ENCODE measurements around the gene ELL. TPM values are rescaled to one million over a fixed set of nuclear protein-coding genes. Genes with fewer than 3 reads are reported as not detected.
A peak's percentile ranks its signal among the peaks of the same experiment; 100 is the strongest.

Gene ELL
- total and polyA plus RNA-seq, 2 donors = 6.8 to 14.3 TPM

GRCh38 chr19:18473003-18473705 is 48.7 kb downstream of the ELL start:
- WGBS = 85% methylated on average over 8 of the region's 8 CpGs
- Histone ChIP-seq H3K27ac (ENCODE audit: low read depth in 1 of 2, low read length in 1 of 2) (no peak overlapping the region), H3K9me3 (ENCODE audit: control insufficient read depth in 2 of 2, insufficient read depth in 1 of 2, low read length in 1 of 2) (no peaks in the 10 kb centered on the region), H3K27me3 (ENCODE audit: control insufficient read depth in 2 of 2, insufficient read depth in 1 of 2, low read length in 1 of 2) (no peaks in the 10 kb centered on the region), H3K4me3 (ENCODE audit: low read length in 2 of 2) (no peak overlapping the region), H3K36me3 (ENCODE audit: control insufficient read depth in 2 of 2, insufficient read depth in 2 of 2, low read length in 1 of 2) (peaks cover 0 to 17% of the 10 kb centered on the region in 2 donors), H3K4me1 (ENCODE audit: control insufficient read depth in 2 of 2, insufficient read depth in 2 of 2, low read length in 2 of 2) (peaks cover 2 to 18% of the 10 kb centered on the region in 2 donors)
- DNase-seq (ENCODE audit: low read depth in 6 of 9, low spot score in 9 of 9) = no peak

- Histone ChIP-seq H3K36me3 (ENCODE audit: control insufficient read depth in 2 of 2, insufficient read depth in 2 of 2, low read length in 1 of 2) (peaks cover 4 to 17% of the 10 kb centered on the region in 2 donors), H3K4me3 (ENCODE audit: low read length in 2 of 2) (no peak overlapping the region), H3K27ac (ENCODE audit: low read depth in 1 of 2, low read length in 1 of 2) (no peak overlapping the region), H3K4me1 (ENCODE audit: control insufficient read depth in 2 of 2, insufficient read depth in 2 of 2, low read length in 2 of 2) (peaks cover 2 to 14% of the 10 kb centered on the region in 2 donors), H3K27me3 (ENCODE audit: control insufficient read depth in 2 of 2, insufficient read depth in 1 of 2, low read length in 1 of 2) (no peaks in the 10 kb centered on the region), H3K9me3 (ENCODE audit: control insufficient read depth in 2 of 2, insufficient read depth in 1 of 2, low read length in 1 of 2) (no peaks in the 10 kb centered on the region)
- 87% methylated on average over 2 of the region's 2 CpGs for WGBS
- DNase-seq (ENCODE audit: low read depth in 6 of 9, low spot score in 9 of 9) = no peak
Observed at GRCh38 chr19:18470787-18471186, 51.1 kb downstream of the ELL start.

- Histone ChIP-seq H3K27ac (ENCODE audit: low read depth in 1 of 2, low read length in 1 of 2) (no peak overlapping the region), H3K4me1 (ENCODE audit: control insufficient read depth in 2 of 2, insufficient read depth in 2 of 2, low read length in 2 of 2) (peaks cover 6 to 27% of the 10 kb centered on the region in 2 donors), H3K4me3 (ENCODE audit: low read length in 2 of 2) (no peak overlapping the region), H3K36me3 (ENCODE audit: control insufficient read depth in 2 of 2, insufficient read depth in 2 of 2, low read length in 1 of 2) (peaks cover 19 to 25% of the 10 kb centered on the region in 2 donors), H3K27me3 (ENCODE audit: control insufficient read depth in 2 of 2, insufficient read depth in 1 of 2, low read length in 1 of 2) (no peaks in the 10 kb centered on the region), H3K9me3 (ENCODE audit: control insufficient read depth in 2 of 2, insufficient read depth in 1 of 2, low read length in 1 of 2) (no peaks in the 10 kb centered on the region)
- peak in 3 of 9 donors; percentile 30 to 44 (median 41) for DNase-seq (ENCODE audit: low read depth in 6 of 9, low spot score in 9 of 9)
- WGBS = 81% methylated on average over 28 of the region's 28 CpGs
Observed at GRCh38 chr19:18469069-18469846, 52.6 kb downstream of the ELL start.

- no peaks in the 10 kb centered on the region for H3K27me3 ChIP-seq (ENCODE audit: control insufficient read depth in 2 of 2, insufficient read depth in 1 of 2, low read length in 1 of 2)
- no peak for DNase-seq (ENCODE audit: low read depth in 6 of 9, low spot score in 9 of 9)
- H3K4me3 ChIP-seq (ENCODE audit: low read length in 2 of 2) = no peak overlapping the region
- peaks cover 19 to 26% of the 10 kb centered on the region in 2 donors for H3K36me3 ChIP-seq (ENCODE audit: control insufficient read depth in 2 of 2, insufficient read depth in 2 of 2, low read length in 1 of 2)
- no peak overlapping the region for H3K27ac ChIP-seq (ENCODE audit: low read depth in 1 of 2, low read length in 1 of 2)
- H3K9me3 ChIP-seq (ENCODE audit: control insufficient read depth in 2 of 2, insufficient read depth in 1 of 2, low read length in 1 of 2) = no peaks in the 10 kb centered on the region
- peaks cover 6 to 29% of the 10 kb centered on the region in 2 donors for H3K4me1 ChIP-seq (ENCODE audit: control insufficient read depth in 2 of 2, insufficient read depth in 2 of 2, low read length in 2 of 2)
- WGBS = 91% methylated on average over 3 of the region's 3 CpGs
Observed at GRCh38 chr19:18468517-18468916, 53.4 kb downstream of the ELL start.

- H3K27ac ChIP-seq (ENCODE audit: low read depth in 1 of 2, low read length in 1 of 2) = no peak overlapping the region
- peaks cover 19 to 26% of the 10 kb centered on the region in 2 donors for H3K36me3 ChIP-seq (ENCODE audit: control insufficient read depth in 2 of 2, insufficient read depth in 2 of 2, low read length in 1 of 2)
- WGBS = 97% methylated on average over 3 of the region's 3 CpGs
- H3K9me3 ChIP-seq (ENCODE audit: control insufficient read depth in 2 of 2, insufficient read depth in 1 of 2, low read length in 1 of 2) = no peaks in the 10 kb centered on the region
- no peak for DNase-seq (ENCODE audit: low read depth in 6 of 9, low spot score in 9 of 9)
- H3K4me1 ChIP-seq (ENCODE audit: control insufficient read depth in 2 of 2, insufficient read depth in 2 of 2, low read length in 2 of 2) = peaks cover 6 to 29% of the 10 kb centered on the region in 2 donors
- no peaks in the 10 kb centered on the region for H3K27me3 ChIP-seq (ENCODE audit: control insufficient read depth in 2 of 2, insufficient read depth in 1 of 2, low read length in 1 of 2)
- H3K4me3 ChIP-seq (ENCODE audit: low read length in 2 of 2) = no peak overlapping the region
Observed at GRCh38 chr19:18467978-18468377, 53.9 kb downstream of the ELL start.

- Histone ChIP-seq H3K4me1 (ENCODE audit: control insufficient read depth in 2 of 2, insufficient read depth in 2 of 2, low read length in 2 of 2) (peaks cover 6 to 29% of the 10 kb centered on the region in 2 donors), H3K4me3 (ENCODE audit: low read length in 2 of 2) (no peak overlapping the region), H3K36me3 (ENCODE audit: control insufficient read depth in 2 of 2, insufficient read depth in 2 of 2, low read length in 1 of 2) (peaks cover 24 to 29% of the 10 kb centered on the region in 2 donors), H3K27me3 (ENCODE audit: control insufficient read depth in 2 of 2, insufficient read depth in 1 of 2, low read length in 1 of 2) (no peaks in the 10 kb centered on the region), H3K27ac (ENCODE audit: low read depth in 1 of 2, low read length in 1 of 2) (no peak overlapping the region), H3K9me3 (ENCODE audit: control insufficient read depth in 2 of 2, insufficient read depth in 1 of 2, low read length in 1 of 2) (no peaks in the 10 kb centered on the region)
- DNase-seq (ENCODE audit: low read depth in 6 of 9, low spot score in 9 of 9) = no peak
- WGBS = 97% methylated on average over 11 of the region's 11 CpGs
Observed at GRCh38 chr19:18466354-18466753, 55.5 kb downstream of the ELL start.

- Histone ChIP-seq H3K36me3 (ENCODE audit: control insufficient read depth in 2 of 2, insufficient read depth in 2 of 2, low read length in 1 of 2) (peaks cover 28 to 30% of the 10 kb centered on the region in 2 donors), H3K9me3 (ENCODE audit: control insufficient read depth in 2 of 2, insufficient read depth in 1 of 2, low read length in 1 of 2) (no peaks in the 10 kb centered on the region), H3K4me1 (ENCODE audit: control insufficient read depth in 2 of 2, insufficient read depth in 2 of 2, low read length in 2 of 2) (peaks cover 6 to 29% of the 10 kb centered on the region in 2 donors), H3K27me3 (ENCODE audit: control insufficient read depth in 2 of 2, insufficient read depth in 1 of 2, low read length in 1 of 2) (no peaks in the 10 kb centered on the region), H3K27ac (ENCODE audit: low read depth in 1 of 2, low read length in 1 of 2) (no peak overlapping the region), H3K4me3 (ENCODE audit: low read length in 2 of 2) (no peak overlapping the region)
- no peak for DNase-seq (ENCODE audit: low read depth in 6 of 9, low spot score in 9 of 9)
- WGBS = 95% methylated on average over 6 of the region's 6 CpGs
Observed at GRCh38 chr19:18465964-18466339, 55.9 kb downstream of the ELL start.

GRCh38 chr19:18465214-18465963 is 56.5 kb downstream of the ELL start:
- Histone ChIP-seq H3K36me3 (ENCODE audit: control insufficient read depth in 2 of 2, insufficient read depth in 2 of 2, low read length in 1 of 2) (peaks cover 32 to 33% of the 10 kb centered on the region in 2 donors), H3K27ac (ENCODE audit: low read depth in 1 of 2, low read length in 1 of 2) (peak overlapping the region; percentile 51 to 62), H3K4me3 (ENCODE audit: low read length in 2 of 2) (no peak overlapping the region), H3K9me3 (ENCODE audit: control insufficient read depth in 2 of 2, insufficient read depth in 1 of 2, low read length in 1 of 2) (no peaks in the 10 kb centered on the region), H3K27me3 (ENCODE audit: control insufficient read depth in 2 of 2, insufficient read depth in 1 of 2, low read length in 1 of 2) (no peaks in the 10 kb centered on the region), H3K4me1 (ENCODE audit: control insufficient read depth in 2 of 2, insufficient read depth in 2 of 2, low read length in 2 of 2) (peaks cover 6 to 29% of the 10 kb centered on the region in 2 donors)
- DNase-seq (ENCODE audit: low read depth in 6 of 9, low spot score in 9 of 9) = no peak
- WGBS = 98% methylated on average over 30 of the region's 30 CpGs
